TTC549 (cell line): Measurements from ENCODE around the gene NARS2.
"Not testable (repeated sequence)": the region's sequence is repeated elsewhere in the genome, so short reads cannot be mapped to it uniquely, and the experiment has no call there.

ENCODE experiments used
- FAIRE-seq: peaks from 2 replicates; lab custom pipeline; 2012; peaks lifted over from hg19 to GRCh38; lab: Jason Lieb, UNC

NARS2 gene

GRCh38 chr11:78576549-78577097, 2.0 kb upstream of the NARS2 start:
- no peak for FAIRE-seq

GRCh38 chr11:78575478-78575877, 814 bp upstream of the NARS2 start:
- no peak for FAIRE-seq

- FAIRE-seq = no peak
Observed at GRCh38 chr11:78573681-78574080, 983 bp downstream of the NARS2 start.

- FAIRE-seq = no peak
Observed at GRCh38 chr11:78573271-78573670, 1.4 kb downstream of the NARS2 start.

DNA sequence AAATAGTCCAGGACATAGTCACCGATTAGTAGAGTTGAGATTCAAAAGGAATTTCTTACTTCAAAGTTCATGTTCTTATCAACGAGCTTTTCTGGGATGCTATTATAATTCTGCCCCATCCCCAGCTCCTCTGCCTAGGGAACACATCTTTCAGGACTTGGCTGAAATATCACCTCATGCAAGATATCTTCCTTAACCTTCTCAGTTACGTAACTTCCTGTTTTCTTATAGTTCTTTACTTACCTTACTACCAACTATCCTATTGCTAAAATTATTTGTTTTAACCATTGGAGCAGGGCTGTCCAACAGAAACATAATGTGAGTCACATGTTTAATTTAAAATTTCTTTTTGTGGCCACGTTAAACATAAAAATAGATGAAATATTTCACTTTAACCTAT, 2.3 kb downstream of the NARS2 start:
- no peak for FAIRE-seq

DNA sequence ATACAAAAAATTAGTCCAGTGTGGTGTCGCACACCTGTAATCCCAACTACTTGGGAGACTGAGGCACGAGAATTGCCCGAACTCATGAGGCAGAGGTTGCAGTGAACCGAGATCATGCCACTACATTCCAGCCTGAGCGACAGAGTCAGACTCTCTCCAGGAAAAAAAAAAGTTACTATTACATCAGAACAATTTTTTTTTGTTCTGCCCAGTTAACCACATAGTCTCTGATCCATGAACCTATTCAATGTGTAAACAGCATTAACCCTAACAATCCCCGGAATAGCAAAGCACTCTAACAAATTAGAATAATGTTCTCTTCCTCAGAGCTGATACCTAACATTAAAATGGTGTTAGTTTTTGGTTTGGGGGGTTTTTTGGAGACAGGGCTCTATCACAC, 4.6 kb downstream of the NARS2 start:
- FAIRE-seq = no peak

- no peak for FAIRE-seq
Observed at GRCh38 chr11:78567209-78567608, 7.5 kb downstream of the NARS2 start.

DNA sequence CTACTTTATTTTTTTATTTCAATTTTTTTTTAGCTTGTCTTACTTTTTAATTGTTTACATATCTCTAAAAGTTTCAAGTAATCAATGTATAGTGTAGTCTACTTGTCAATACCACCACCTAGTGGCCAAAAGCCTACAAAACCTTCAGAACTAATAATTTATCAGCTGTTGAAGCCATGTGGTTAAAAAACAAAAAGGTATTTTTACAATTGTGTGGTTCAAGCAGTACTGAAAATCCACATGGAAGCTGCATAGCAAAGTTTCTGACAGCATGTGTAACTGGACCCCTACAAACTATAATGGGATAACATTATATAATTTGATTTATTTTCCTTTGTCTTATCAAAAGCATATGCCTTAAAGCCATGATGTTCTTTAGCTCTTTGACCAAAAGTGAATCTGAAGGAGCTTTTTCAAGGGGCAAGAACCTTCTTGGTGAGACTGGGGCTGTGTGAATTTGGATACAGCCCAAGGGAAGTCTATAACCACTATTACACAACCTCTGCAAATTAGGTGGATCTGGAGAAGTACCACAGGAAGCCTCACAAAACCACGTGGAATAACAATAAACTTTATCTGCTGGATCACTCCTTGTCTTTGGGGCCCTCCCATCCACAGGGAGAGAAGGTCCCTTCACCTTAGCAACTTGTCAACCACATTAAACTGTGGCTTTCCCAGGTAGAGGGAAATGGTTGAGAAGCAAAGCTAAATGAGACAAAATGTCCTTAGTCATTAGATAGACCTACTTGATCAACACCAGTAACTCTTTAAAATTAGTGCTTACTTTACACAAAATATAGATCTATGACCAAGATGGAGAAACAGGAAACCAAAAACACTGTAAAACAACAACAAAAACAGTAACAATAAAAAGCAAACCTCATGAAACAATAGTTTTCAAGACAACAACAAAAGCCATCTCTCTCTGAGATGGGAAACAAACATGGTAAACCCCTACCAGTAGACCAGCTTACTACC, 9.9 kb downstream of the NARS2 start:
- peak; percentile 11 for FAIRE-seq

- not testable (repeated sequence) for FAIRE-seq
Observed at GRCh38 chr11:78564037-78564436, 10.6 kb downstream of the NARS2 start.

DNA sequence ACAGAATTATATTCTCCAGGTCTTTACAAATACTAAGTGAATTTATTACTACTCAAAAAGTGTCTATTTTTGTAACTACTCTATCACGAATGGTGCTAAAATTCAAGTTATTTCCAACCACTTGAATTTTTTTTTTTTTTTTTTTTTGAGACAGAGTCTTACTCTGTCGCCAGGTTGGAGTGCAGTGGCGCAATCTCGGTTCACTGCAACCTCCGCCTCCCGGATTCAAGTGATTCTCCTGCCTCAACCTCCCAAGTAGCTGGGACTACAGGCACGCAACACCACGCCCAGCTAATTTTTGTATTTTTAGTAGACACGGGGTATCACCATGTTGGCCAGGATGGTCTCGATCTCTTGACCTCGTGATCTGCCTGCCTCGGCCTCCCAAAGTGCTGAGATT, 11.6 kb downstream of the NARS2 start:
- FAIRE-seq = not testable (repeated sequence)

DNA sequence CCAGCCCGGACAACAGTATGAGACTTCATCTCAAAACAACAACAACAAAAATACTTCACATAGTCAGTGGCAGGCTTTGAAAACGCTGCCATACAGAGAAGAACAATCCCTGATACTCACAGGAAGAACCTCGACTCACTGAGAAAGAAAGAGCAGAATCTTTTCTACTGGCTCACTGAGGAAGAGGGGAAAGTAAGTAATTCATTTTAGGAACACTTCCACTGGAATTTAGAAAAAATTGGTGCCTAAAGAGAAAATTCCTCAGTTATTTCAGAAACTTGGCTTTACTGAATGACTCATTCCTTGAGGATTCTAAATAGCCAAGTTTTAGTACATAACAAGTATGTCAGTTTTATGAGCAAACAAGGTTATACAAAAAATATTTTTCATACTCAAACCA, 12.3 kb downstream of the NARS2 start:
- FAIRE-seq = no peak

GRCh38 chr11:78560826-78561484, 13.7 kb downstream of the NARS2 start:
- no peak for FAIRE-seq

DNA sequence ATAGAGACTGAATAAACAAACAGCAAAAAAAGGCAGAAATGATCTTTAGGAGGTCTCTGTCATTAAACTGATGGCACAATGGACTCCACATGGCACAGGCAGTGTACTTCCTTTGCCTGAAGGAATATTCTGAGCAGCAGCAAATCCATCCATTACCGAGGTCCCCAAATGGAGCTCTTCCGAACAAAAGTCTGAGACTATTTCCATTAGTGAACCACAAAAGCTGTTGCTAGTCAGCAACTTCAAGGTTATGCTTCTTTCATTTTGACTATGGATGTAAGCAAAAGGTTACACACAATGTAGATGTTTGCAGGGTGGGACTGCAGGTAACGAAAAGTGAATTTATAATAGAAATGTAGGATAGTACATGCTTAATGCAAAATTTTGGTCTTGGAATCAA, 14.5 kb downstream of the NARS2 start:
- no peak for FAIRE-seq

- FAIRE-seq = no peak
Observed at GRCh38 chr11:78557236-78557635, 17.4 kb downstream of the NARS2 start.

DNA sequence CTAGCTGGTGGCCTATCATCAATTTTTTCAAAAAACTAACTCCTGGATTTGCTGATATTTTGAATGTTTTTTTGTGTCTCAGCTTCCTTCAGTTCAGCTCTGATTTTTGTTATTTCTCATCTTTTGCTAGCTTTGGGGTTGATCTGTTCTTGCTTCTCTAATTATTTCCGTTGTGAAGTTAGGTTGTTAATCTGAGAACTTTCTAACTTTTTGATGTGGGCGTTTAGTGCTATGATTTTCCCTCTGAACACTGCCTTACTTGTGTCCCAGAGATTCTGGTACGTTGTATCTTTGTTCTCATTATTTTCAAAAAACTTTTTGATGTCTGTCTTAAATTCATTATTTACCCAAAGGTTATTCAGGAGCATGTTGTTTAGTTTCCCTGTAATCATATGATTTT, 19.1 kb downstream of the NARS2 start:
- no peak for FAIRE-seq

- FAIRE-seq = no peak
Observed at GRCh38 chr11:78552881-78553280, 21.8 kb downstream of the NARS2 start.

- FAIRE-seq = not testable (repeated sequence)
Observed at GRCh38 chr11:78552139-78552538, 22.5 kb downstream of the NARS2 start.

DNA sequence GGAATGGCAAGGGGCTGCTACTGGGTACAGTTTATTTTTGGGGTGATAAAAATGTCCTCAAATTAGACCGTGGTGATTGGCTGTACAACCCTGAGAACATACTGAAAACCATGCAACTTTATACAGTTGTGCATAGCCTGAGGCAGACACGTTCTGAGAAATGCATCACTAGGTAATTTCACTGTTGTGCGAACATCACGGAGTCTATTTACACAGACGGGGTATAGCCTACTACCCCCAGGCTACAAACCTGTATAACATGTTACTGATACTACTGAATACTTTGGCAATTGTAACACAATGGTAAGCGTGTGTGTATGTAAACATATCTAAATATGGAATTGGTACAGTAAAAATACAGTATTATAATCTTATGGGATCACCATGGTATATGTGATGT, 23.6 kb downstream of the NARS2 start:
- no peak for FAIRE-seq

- FAIRE-seq = no peak
Observed at GRCh38 chr11:78549624-78550409, 24.8 kb downstream of the NARS2 start.

GRCh38 chr11:78548911-78549590, 25.6 kb downstream of the NARS2 start:
- FAIRE-seq = no peak

DNA sequence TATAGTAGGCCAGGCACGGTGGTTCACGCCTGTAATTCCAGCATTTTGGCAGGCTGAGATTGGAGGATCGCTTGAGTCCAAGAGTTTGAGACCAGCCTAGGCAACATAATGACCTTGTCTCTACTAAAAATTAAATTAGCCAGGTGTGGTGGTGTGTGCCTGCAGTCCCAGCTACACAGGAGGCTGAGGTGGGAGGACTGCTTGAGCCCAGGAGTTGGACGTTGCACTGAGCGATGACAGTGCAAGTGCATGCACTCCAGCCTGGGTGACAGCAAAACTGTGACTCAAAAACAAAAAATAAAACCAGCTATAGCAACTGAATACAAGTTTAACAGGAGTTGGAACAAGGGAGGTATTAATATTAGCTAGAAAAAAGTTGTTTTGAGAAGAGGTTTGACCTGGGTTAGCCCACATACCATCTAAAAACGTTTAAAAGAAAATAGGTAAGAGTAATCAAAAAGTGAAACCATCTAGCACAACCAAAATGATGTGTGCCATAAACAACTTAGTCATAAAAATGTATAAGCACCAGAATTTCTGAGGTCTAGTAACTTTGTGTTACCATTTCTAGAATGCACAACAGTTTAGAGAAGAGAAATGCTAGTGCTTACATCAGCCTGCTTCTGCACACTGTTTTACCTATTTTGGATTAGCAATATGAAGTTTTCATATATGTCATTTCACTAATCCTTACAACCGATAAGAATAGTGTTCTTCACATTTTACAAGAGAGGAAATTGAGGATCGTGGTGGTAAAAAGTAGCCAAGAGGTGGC, 26.5 kb downstream of the NARS2 start:
- FAIRE-seq = no peak
